ENCODE results near the gene RUNX1. TPM values are rescaled to one million over a fixed set of nuclear protein-coding genes. Genes with fewer than 3 reads are reported as not detected.

Gene RUNX1
- total and polyA plus RNA-seq, 10 of the 15 experiments (the other 5 are each of a cell fraction or from before 2014, with no cell fraction given): 0.90 to 15.2 (median 4.1) TPM

DNA sequence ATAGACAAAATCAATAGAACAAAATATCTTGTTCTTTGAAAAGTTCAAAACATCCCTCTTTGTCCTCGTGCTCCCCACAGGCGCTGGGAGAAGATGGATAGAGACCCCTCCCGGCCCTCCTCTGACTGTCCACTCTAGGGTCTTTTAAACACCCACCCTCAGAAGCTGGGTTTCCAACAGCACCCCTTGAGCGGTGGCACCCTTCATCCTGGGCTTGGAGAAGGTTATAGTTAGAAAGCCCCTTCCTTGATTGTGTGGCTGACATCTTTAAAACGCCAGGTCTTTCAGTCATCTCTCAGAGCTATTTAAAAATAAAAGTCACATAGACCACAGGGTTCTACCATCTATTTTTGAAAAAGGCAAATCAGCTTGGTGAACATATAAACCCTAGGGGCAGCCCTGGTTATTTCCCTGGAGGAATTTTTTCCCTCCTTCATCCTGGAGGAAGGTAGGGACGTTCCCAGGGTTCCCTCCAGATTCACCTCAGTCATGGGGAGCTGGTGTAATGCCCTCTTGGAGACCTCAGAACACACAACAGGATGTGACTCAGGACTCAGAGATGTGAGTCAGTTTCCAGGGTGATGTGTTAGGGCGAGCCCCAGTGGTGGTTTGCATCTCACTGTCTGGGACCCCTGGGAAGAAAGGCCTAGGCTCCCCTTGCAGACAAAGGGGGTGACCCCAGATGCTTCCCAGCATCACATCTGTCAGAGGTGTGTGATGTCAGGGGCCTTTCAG is 241.8 kb downstream of the RUNX1 start (continued):
- peak; percentile 65; the same call in 1 of the 2 replicates for TF ChIP-seq JUNB (IDR thresholded peaks at IDR 0.05)
- no peak for TF ChIP-seq RCOR1 (conservative IDR thresholded peaks at IDR 0.05; ENCODE audit: low read depth, low read length)
- TF ChIP-seq, protein P1, sequence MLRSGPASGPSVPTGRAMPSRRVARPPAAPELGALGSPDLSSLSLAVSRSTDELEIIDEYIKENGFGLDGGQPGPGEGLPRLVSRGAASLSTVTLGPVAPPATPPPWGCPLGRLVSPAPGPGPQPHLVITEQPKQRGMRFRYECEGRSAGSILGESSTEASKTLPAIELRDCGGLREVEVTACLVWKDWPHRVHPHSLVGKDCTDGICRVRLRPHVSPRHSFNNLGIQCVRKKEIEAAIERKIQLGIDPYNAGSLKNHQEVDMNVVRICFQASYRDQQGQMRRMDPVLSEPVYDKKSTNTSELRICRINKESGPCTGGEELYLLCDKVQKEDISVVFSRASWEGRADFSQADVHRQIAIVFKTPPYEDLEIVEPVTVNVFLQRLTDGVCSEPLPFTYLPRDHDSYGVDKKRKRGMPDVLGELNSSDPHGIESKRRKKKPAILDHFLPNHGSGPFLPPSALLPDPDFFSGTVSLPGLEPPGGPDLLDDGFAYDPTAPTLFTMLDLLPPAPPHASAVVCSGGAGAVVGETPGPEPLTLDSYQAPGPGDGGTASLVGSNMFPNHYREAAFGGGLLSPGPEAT (IDR thresholded peaks at IDR 0.05; ENCODE audit: low read depth): peak; percentile 43; the same call in 1 of the 2 replicates
- peak; percentile 40; the same call in 1 of the 2 replicates for TF ChIP-seq IKZF1 (conservative IDR thresholded peaks at IDR 0.05)
- TF ChIP-seq CBFB (IDR thresholded peaks at IDR 0.05; ENCODE audit: low read depth): peak; percentile 35; the same call in 1 of the 2 replicates
- peak; percentile 62 to 79 for TF ChIP-seq IKZF2 (IDR thresholded peaks at IDR 0.05)
- TF ChIP-seq CREB1 (IDR thresholded peaks at IDR 0.05; ENCODE audit: low read depth): peak; percentile 40; the same call in 1 of the 2 replicates
- TF ChIP-seq RUNX3 (IDR thresholded peaks at IDR 0.05; ENCODE audit: low read length): peak; percentile 71
- no peak for TF ChIP-seq POLR2A (IDR thresholded peaks at IDR 0.05; ENCODE audit: low read depth, low read length)
- TF ChIP-seq RAD21 (IDR thresholded peaks at IDR 0.05; ENCODE audit: insufficient read depth, low read depth, low read length): 0 out of 2 replicates have a peak, but pooled peaks have one; percentile 3
- 0 out of 2 replicates have a peak, but pooled peaks have one; percentile 40 for TF ChIP-seq GABPA (IDR thresholded peaks at IDR 0.05; ENCODE audit: low read depth)

GRCh38 chr21:34806423-34806822 is 242.7 kb downstream of the RUNX1 start:
- ATAC-seq: no peak
- TF ChIP-seq ZBTB11 (CRISPR knock-in tag; IDR thresholded peaks at IDR 0.05) (no peak), HSF1 (IDR thresholded peaks at IDR 0.05; ENCODE audit: low read depth, low read length) (no peak), ATF7 (IDR thresholded peaks at IDR 0.05; ENCODE audit: low read depth) (no peak), ETV6 (conservative IDR thresholded peaks at IDR 0.05 in 1 of 2, IDR thresholded peaks at IDR 0.05 in 1 of 2; ENCODE audit: borderline replicate concordance in 1 of 2, low read depth in 1 of 2) (no peak), SREBF1 (IDR thresholded peaks at IDR 0.05; ENCODE audit: low read length) (no peak)

More at GRCh38 chr21:34806423-34806822, 242.7 kb downstream of the RUNX1 start:
- no TSS peak for BruUV-seq (replicated peaks)
- Histone ChIP-seq H4K20me1 (ENCODE audit: control insufficient read depth, insufficient read depth) (no peaks in the 10 kb centered on the region), H3K4me3 (no peak overlapping the region), H3K9me3 (replicated peaks; ENCODE audit: control insufficient read depth, insufficient read depth, low read length) (no peaks in the 10 kb centered on the region), H3K4me1 (ENCODE audit: control insufficient read depth, insufficient read depth, low read length) (peaks cover 24% of the 10 kb centered on the region), H3K27ac (ENCODE audit: control insufficient read depth, insufficient read depth) (no peak overlapping the region), H3K9ac (ENCODE audit: control insufficient read depth, insufficient read depth, low read length) (no peak overlapping the region), H3K27me3 (replicated peaks in 1 of 2; ENCODE audit: control insufficient read depth in 2 of 2, insufficient read depth in 2 of 2, low read length in 1 of 2) (no peaks in the 10 kb centered on the region), H3K79me2 (ENCODE audit: control insufficient read depth, insufficient read depth, low read length) (no peaks in the 10 kb centered on the region), H3K36me3 (ENCODE audit: control insufficient read depth in 2 of 2, insufficient read depth in 2 of 2, low read length in 1 of 2) (no peaks in the 10 kb centered on the region), H3K4me2 (ENCODE audit: control insufficient read depth, insufficient read depth) (no peak overlapping the region), H2AFZ (ENCODE audit: control insufficient read depth, low read depth, low read length) (no peak overlapping the region)
- DNase-seq (ENCODE audit: low read depth, low spot score) (no peak), FAIRE-seq (no peak)
- ChIA-PET POLR2A (no interaction called here), CTCF (interaction anchor here (0.6 kb wide), 1 partner anchor 59 kb away, joined by 3 read pairs; no protein-coding TSS in a partner anchor), RAD21 (ENCODE audit: unreplicated experiment) (interaction anchor here (1.1 to 2.1 kb wide), 2 partner anchors 12 to 177 kb away, joined by 3 to 9 read pairs; no protein-coding TSS in a partner anchor), SMC1A (ENCODE audit: uncharacterized antibody, unreplicated experiment) (interaction anchor here (1.6 to 2.4 kb wide), 2 partner anchors 10 to 38 kb away, joined by 3 to 6 read pairs; no protein-coding TSS in a partner anchor)
- intact Hi-C loops (cut with micrococcal nuclease; ENCODE audit: unreplicated experiment) (loop anchor here (5.0 kb wide), 1 partner anchor 61 kb away; no protein-coding TSS in a partner anchor), in situ Hi-C loops (cut with MboI) (no loop called here)
- WGBS (ENCODE audit: insufficient coverage, insufficient replicate concordance, low lambda C conversion rate, missing lambda C conversion rate): 81% methylated on average over 3 of the region's 3 CpGs

Measured in GM12878 (cell line).